GM12891 (cell line): ENCODE results near the gene RASSF4.

Experiments
- POLR2A ChIP-seq: IDR thresholded peaks from 2 replicates; pipeline ENCODE4 v1.6.1; 2011; ENCODE audit warnings: low read depth, low read length, control low read depth
- POLR2AphosphoS5 ChIP-seq: IDR thresholded peaks from 2 replicates; pipeline ENCODE4 v1.6.1; 2011; ENCODE audit warnings: low read depth, low read length, control low read depth
- TAF1 ChIP-seq: IDR thresholded peaks from 2 replicates; pipeline ENCODE4 v1.6.1; 2011; ENCODE audit warnings: low read depth, low read length, control low read depth

DNA sequence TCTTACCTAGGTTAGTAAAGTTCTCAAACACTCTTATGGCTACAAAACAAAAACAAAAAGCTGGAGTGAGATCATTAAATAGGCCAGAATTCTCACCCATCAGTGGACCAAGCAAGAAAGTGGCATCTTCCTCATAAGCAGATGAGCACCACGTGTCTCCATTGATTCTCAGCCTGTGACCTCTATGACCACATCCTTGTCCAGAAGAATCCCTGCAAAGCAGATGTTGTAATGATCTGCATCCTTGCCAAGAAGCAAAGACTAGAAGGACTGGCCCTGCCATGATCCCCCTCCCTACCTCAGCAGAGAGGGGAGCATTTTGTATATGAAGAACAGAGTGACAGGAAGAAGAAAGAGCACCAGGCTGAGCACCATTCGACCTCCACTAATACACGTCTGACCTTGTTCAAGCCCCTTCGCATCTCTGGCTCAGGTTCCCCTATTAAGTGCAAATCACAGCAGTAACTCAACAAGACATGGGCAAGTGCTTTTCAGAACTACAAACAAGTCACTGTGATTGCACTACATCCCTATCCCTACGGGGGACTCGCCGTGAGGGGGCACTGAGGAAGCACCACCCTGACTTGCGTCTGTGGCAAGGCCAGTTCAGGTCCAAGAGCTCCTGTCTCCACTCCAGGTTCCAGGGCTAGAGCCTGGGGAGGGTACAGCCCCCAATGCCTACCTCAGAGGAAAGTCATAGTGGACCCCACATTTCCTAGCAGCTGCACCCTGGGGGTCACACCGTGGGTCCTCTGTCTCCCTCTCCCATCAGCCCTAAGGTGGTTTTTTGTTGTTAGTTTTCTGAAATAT is 22.2 kb upstream of the RASSF4 start:
- no peak for TF ChIP-seq POLR2A
- TF ChIP-seq TAF1: no peak
- no peak for TF ChIP-seq POLR2AphosphoS5
